Breast epithelium (tissue), 4 donors: ENCODE results near the gene PGS1. TPM values are rescaled to one million over a fixed set of nuclear protein-coding genes. Genes with fewer than 3 reads are reported as not detected.

ENCODE experiments used
- DNase-seq, 2 donors: peaks; one replicate each; pipeline ENCODE4 v3.0.0-alpha.2; 2019; ENCODE audit warnings: low spot score in 2 of 2
- H3K27ac ChIP-seq, 2 donors: fragments of 200-600 bp; sonication (generic) in 1 of 2; one replicate each; pipeline ENCODE4 v1.5.1; 2016 to 2019; ENCODE audit warnings: mild to moderate bottlenecking in 1 of 2
- H3K27me3 ChIP-seq, 2 donors: fragments of 200-600 bp; sonication (generic) in 1 of 2; one replicate each; pipeline versions ENCODE4 v1.5.1 to v1.6.0; 2017 to 2019; ENCODE audit warnings: control low read depth in 1 of 2, mild to moderate bottlenecking in 1 of 2
- H3K36me3 ChIP-seq: fragments of 200-600 bp; one replicate; pipeline ENCODE4 v1.5.1; 2019
- H3K4me1 ChIP-seq, 2 donors: fragments of 200-600 bp; sonication (generic); one replicate each; pipeline ENCODE4 v1.5.1; 2016 to 2019; ENCODE audit warnings: control low read depth in 1 of 2
- H3K4me3 ChIP-seq, 3 donors: fragments of 200-600 bp; sonication (generic); 1 replicate in 2 of 3; 2 replicates in 1 of 3; pipeline ENCODE4 v1.5.1; 2016 to 2019; ENCODE audit warnings: mild to moderate bottlenecking in 3 of 3, moderate library complexity in 2 of 3
- H3K9me3 ChIP-seq, 2 donors: fragments of 200-600 bp; sonication (generic) in 1 of 2; one replicate each; pipeline ENCODE4 v1.5.1; 2016 to 2019; ENCODE audit warnings: control low read depth in 1 of 2
- CTCF ChIP-seq, 3 donors: fragments of 450-650 bp; IDR thresholded peaks; one replicate each; pipeline ENCODE4 v1.5.1; 2016 to 2017; ENCODE audit warnings: antibody characterized with exemption in 3 of 3, mild to moderate bottlenecking in 3 of 3, moderate library complexity in 3 of 3
- POLR2A ChIP-seq: fragments of 450-650 bp; IDR thresholded peaks from one replicate; pipeline ENCODE4 v1.6.1; 2016; ENCODE audit warnings: antibody characterized with exemption, mild to moderate bottlenecking, moderate library complexity
- POLR2AphosphoS5 ChIP-seq, 3 donors: sonication (generic); formaldehyde crosslinking; IDR thresholded peaks; one replicate each; pipeline ENCODE4 v1.6.1; 2017; ENCODE audit warnings: antibody characterized with exemption in 3 of 3
- intact Hi-C: fragments of 100-400 bp; cut with DNase I; formaldehyde crosslinking; loops from one replicate; pipeline ENCODE4 v1.15.1; 2023; ENCODE audit warnings: low total_unique reads
- total RNA-seq, 3 donors: library from RNA; depleted of rRNA; stranded (reverse); fragments of >200 nt; gene quantifications; one replicate each; pipeline ENCODE4 v1.1.0, GENCODE V29; 2016

Gene PGS1
- total RNA-seq, 3 donors from 2014 or later: 33.9 to 58.7 (median 50.2) TPM

DNA sequence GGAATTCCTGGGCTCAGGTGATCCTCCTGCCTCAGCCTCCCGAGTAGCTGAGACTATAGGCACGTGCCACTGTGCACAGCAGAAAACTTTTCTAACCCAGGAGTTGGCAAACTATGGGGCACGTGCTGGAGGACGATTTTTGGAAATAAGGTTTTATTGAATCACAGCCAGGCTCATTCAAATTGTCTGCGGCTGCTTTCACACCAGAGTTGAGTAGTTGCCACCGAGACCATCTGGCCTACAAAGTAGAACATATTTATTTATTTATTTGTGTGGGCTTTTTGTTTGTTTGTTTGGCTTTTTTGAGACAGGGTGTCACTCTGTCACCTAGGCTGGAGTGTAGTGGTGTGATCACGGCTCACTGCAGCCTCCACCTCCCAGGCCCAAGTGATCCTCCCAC is 7.4 kb upstream of the PGS1 start:
- H3K9me3 ChIP-seq: no peaks in the 10 kb centered on the region
- H3K4me3 ChIP-seq: no peak overlapping the region
- no peak overlapping the region for H3K27ac ChIP-seq
- TF ChIP-seq POLR2AphosphoS5 (IDR thresholded peaks at IDR 0.05) (no peak), POLR2A (no peak), CTCF (IDR thresholded peaks at IDR 0.05) (no peak)
- no peaks in the 10 kb centered on the region for H3K36me3 ChIP-seq
- DNase-seq: no peak
- H3K4me1 ChIP-seq: peaks cover 12 to 18% of the 10 kb centered on the region in 2 donors
- intact Hi-C loops: no loop called here
- no peaks in the 10 kb centered on the region for H3K27me3 ChIP-seq

DNA sequence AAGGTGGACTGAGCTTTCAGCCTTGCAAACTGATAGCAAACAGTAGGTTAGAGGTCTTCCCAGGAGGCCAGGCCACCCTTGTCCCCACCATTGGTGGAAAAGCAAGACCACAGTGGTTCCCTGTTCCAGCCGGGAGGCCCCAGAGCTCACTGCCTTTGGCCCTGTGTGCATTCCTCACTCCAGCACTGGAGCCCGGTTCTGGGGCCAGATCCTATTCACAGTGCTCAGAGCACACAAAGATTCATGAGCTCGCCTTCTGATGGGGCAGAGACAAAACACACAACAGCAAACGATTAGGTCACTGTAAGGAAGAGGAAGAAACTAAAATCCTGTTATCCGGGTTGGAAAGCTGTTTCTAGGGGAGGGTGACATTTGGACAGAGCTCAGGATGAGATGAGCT is 5.6 kb upstream of the PGS1 start:
- TF ChIP-seq POLR2AphosphoS5 (IDR thresholded peaks at IDR 0.05) (no peak), POLR2A (no peak), CTCF (IDR thresholded peaks at IDR 0.05) (no peak)
- Histone ChIP-seq H3K27ac (peak overlapping the region in 1 of 2 donors; percentile 19), H3K36me3 (no peaks in the 10 kb centered on the region), H3K4me1 (peaks cover 9 to 10% of the 10 kb centered on the region in 2 donors), H3K4me3 (no peak overlapping the region), H3K27me3 (no peaks in the 10 kb centered on the region), H3K9me3 (no peaks in the 10 kb centered on the region)
- DNase-seq: no peak
- intact Hi-C loops: no loop called here

GRCh38 chr17:78374189-78374588 is 4.3 kb upstream of the PGS1 start:
- no peak for DNase-seq
- Histone ChIP-seq H3K4me1 (peaks cover 9 to 11% of the 10 kb centered on the region in 2 donors), H3K9me3 (no peaks in the 10 kb centered on the region), H3K27me3 (no peaks in the 10 kb centered on the region), H3K27ac (peak overlapping the region; percentile 65 to 94), H3K36me3 (no peaks in the 10 kb centered on the region), H3K4me3 (no peak overlapping the region)
- TF ChIP-seq CTCF (IDR thresholded peaks at IDR 0.05) (no peak), POLR2A (no peak), POLR2AphosphoS5 (IDR thresholded peaks at IDR 0.05) (no peak)
- intact Hi-C loops: no loop called here

- no peaks in the 10 kb centered on the region for H3K27me3 ChIP-seq
- no peak for DNase-seq
- peak overlapping the region; percentile 65 to 94 for H3K27ac ChIP-seq
- TF ChIP-seq POLR2A (no peak), POLR2AphosphoS5 (IDR thresholded peaks at IDR 0.05) (peak in 1 of 3 donors; percentile 54)
- intact Hi-C loops: no loop called here
- H3K36me3 ChIP-seq: no peaks in the 10 kb centered on the region
- peaks cover 9 to 17% of the 10 kb centered on the region in 2 donors for H3K4me1 ChIP-seq
- H3K9me3 ChIP-seq: no peaks in the 10 kb centered on the region
- H3K4me3 ChIP-seq: no peak overlapping the region
Measured at GRCh38 chr17:78374631-78375274, 3.7 kb upstream of the PGS1 start.

GRCh38 chr17:78375401-78376151 is 2.9 kb upstream of the PGS1 start:
- no peaks in the 10 kb centered on the region for H3K27me3 ChIP-seq
- peaks cover 9 to 20% of the 10 kb centered on the region in 2 donors for H3K4me1 ChIP-seq
- H3K4me3 ChIP-seq: peak overlapping the region in 1 of 3 donors; percentile 15
- no peak for DNase-seq
- intact Hi-C loops: no loop called here
- H3K36me3 ChIP-seq: no peaks in the 10 kb centered on the region
- peak overlapping the region; percentile 65 to 94 for H3K27ac ChIP-seq
- no peaks in the 10 kb centered on the region for H3K9me3 ChIP-seq
- TF ChIP-seq POLR2A: no peak
- peak in 2 of 3 donors; percentile 44 to 94 for TF ChIP-seq POLR2AphosphoS5 (IDR thresholded peaks at IDR 0.05)

DNA sequence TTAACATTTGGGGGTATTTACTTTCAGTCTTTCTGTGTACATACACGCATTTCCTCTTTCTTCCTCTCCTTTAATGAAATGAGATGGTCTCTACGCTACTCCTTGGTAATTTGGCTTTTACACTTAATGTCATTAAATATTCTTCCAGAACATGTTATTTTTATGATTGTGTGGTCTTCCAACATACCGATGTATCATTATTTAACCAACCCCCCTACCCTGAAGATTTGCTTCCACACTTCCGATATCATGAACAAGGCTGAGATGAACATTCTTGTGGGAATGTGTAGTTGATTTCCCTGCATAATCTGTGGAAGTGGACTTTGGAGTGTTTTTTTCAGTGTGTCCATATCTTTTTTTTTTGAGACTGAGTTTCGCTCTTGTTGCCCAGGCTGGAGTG is 2.3 kb upstream of the PGS1 start:
- TF ChIP-seq POLR2A (no peak), POLR2AphosphoS5 (IDR thresholded peaks at IDR 0.05) (no peak), CTCF (IDR thresholded peaks at IDR 0.05) (no peak)
- Histone ChIP-seq H3K27ac (peak overlapping the region; percentile 65 to 94), H3K4me1 (peaks cover 9 to 20% of the 10 kb centered on the region in 2 donors)

More for the DNA sequence above, 2.3 kb upstream of the PGS1 start:
- H3K27me3 ChIP-seq: no peaks in the 10 kb centered on the region
- H3K9me3 ChIP-seq: no peaks in the 10 kb centered on the region
- intact Hi-C loops: no loop called here
- DNase-seq: no peak
- H3K4me3 ChIP-seq: no peak overlapping the region
- no peaks in the 10 kb centered on the region for H3K36me3 ChIP-seq
